ENCODE results near the gene MRPS35. TPM values are rescaled to one million over a fixed set of nuclear protein-coding genes. Genes with fewer than 3 reads are reported as not detected.

Gene MRPS35
- total RNA-seq, 1 donor from 2014 or later: 50.4 TPM

GRCh38 chr12:27695556-27696292, 14.9 kb upstream of the MRPS35 start:
- H3K4me3 Mint-ChIP-seq (ENCODE audit: unreplicated experiment): no peak overlapping the region

GRCh38 chr12:27696293-27696652, 14.4 kb upstream of the MRPS35 start, which contains the start of gene REP15:
TSS of gene REP15 (plus strand) at chr12:27696447. CDS start at chr12:27696563, 116 bp downstream.
- Histone ChIP-seq H3K4me2 (ENCODE audit: low read length) (no peak within 1 kb of the TSS), H3K9ac (ENCODE audit: low read length) (no peak within 1 kb of the TSS), H3K27me3 (ENCODE audit: insufficient read depth, low read length) (no peaks in the 10 kb centered on the region), H3K4me1 (ENCODE audit: insufficient read depth, low read length) (no peaks in the 10 kb centered on the region), H3K27ac (ENCODE audit: low read depth, low read length) (no peak within 1 kb of the TSS), H2AFZ (ENCODE audit: low read depth, low read length) (no peak within 1 kb of the TSS), H4K20me1 (ENCODE audit: insufficient read depth, low read length) (no peaks in the 10 kb centered on the region), H3K79me2 (ENCODE audit: insufficient read depth, low read length) (no peaks in the 10 kb centered on the region), H3K36me3 (ENCODE audit: insufficient read depth, low read length) (peaks cover 36% of the 10 kb centered on the region), H3K4me3 (ENCODE audit: insufficient read depth, low read depth, low read length) (no peak within 1 kb of the TSS), H3K9me3 (ENCODE audit: insufficient read depth, low read depth, low read length) (no peaks in the 10 kb centered on the region)
- Mint-ChIP-seq H3K27me3 (ENCODE audit: low read depth, unreplicated experiment) (no peaks in the 10 kb centered on the region), H3K27ac (ENCODE audit: unreplicated experiment) (no peak within 1 kb of the TSS), H3K36me3 (ENCODE audit: low read depth, unreplicated experiment) (peaks cover 19% of the 10 kb centered on the region), H3K4me3 (ENCODE audit: unreplicated experiment) (no peak within 1 kb of the TSS), H3K9me3 (ENCODE audit: unreplicated experiment) (no peaks in the 10 kb centered on the region), H3K4me1 (ENCODE audit: low read depth, unreplicated experiment) (no peaks in the 10 kb centered on the region)
- no peak for FAIRE-seq
- DNase-seq (ENCODE audit: low read depth): no peak
- TF ChIP-seq CTCF (IDR thresholded peaks at IDR 0.05; ENCODE audit: insufficient read depth, low read depth, low read length) (no peak), EZH2 (IDR thresholded peaks at IDR 0.05; ENCODE audit: insufficient read depth, low read length) (no peak)

More at GRCh38 chr12:27695556-27696292, 14.9 kb upstream of the MRPS35 start:
- no peak overlapping the region for H3K9ac ChIP-seq (ENCODE audit: low read length)
- TF ChIP-seq EZH2 (IDR thresholded peaks at IDR 0.05; ENCODE audit: insufficient read depth, low read length) (no peak), CTCF (IDR thresholded peaks at IDR 0.05; ENCODE audit: insufficient read depth, low read depth, low read length) (no peak)
- H3K4me1 ChIP-seq (ENCODE audit: insufficient read depth, low read length): no peaks in the 10 kb centered on the region
- FAIRE-seq (no peak), DNase-seq (ENCODE audit: low read depth) (no peak)
- H4K20me1 ChIP-seq (ENCODE audit: insufficient read depth, low read length): no peaks in the 10 kb centered on the region
- no peak overlapping the region for H3K4me2 ChIP-seq (ENCODE audit: low read length)
- no peak overlapping the region for H3K4me3 ChIP-seq (ENCODE audit: insufficient read depth, low read depth, low read length)
- H3K36me3 Mint-ChIP-seq (ENCODE audit: low read depth, unreplicated experiment): peaks cover 20% of the 10 kb centered on the region
- H3K4me1 Mint-ChIP-seq (ENCODE audit: low read depth, unreplicated experiment): no peaks in the 10 kb centered on the region
- H3K27me3 Mint-ChIP-seq (ENCODE audit: low read depth, unreplicated experiment): no peaks in the 10 kb centered on the region
- no peak overlapping the region for H3K27ac ChIP-seq (ENCODE audit: low read depth, low read length)
- H3K27me3 ChIP-seq (ENCODE audit: insufficient read depth, low read length): no peaks in the 10 kb centered on the region
- no peaks in the 10 kb centered on the region for H3K79me2 ChIP-seq (ENCODE audit: insufficient read depth, low read length)
- no peaks in the 10 kb centered on the region for H3K9me3 Mint-ChIP-seq (ENCODE audit: unreplicated experiment)
- no peak overlapping the region for H3K27ac Mint-ChIP-seq (ENCODE audit: unreplicated experiment)
- no peak overlapping the region for H2AFZ ChIP-seq (ENCODE audit: low read depth, low read length)
- H3K9me3 ChIP-seq (ENCODE audit: insufficient read depth, low read depth, low read length): no peaks in the 10 kb centered on the region
- H3K36me3 ChIP-seq (ENCODE audit: insufficient read depth, low read length): peaks cover 40% of the 10 kb centered on the region

Measured in astrocyte (in vitro differentiated cells and primary cell).